Neural cell (in vitro differentiated cells): ENCODE results near the gene ZNF512B. TPM values are rescaled to one million over a fixed set of nuclear protein-coding genes. Genes with fewer than 3 reads are reported as not detected.

Experiments
- H2AFZ ChIP-seq: fragments of 200-600, 300-800 bp; sonication (generic), shearing (Covaris generic); 2 replicates; pipeline ENCODE4 v1.6.0; 2014; ENCODE audit warnings: low read depth, mild to moderate bottlenecking, antibody characterized with exemption, low read length, moderate library complexity
- H3F3A ChIP-seq: fragments of 200-600 bp; shearing (Covaris generic); 2 replicates; pipeline ENCODE4 v1.6.1; 2016; ENCODE audit warnings: mild to moderate bottlenecking, moderate library complexity, mixed read lengths, antibody characterized with exemption, low read length; ENCODE audit not compliant: insufficient read depth, poor library complexity, severe bottlenecking
- H3K27ac ChIP-seq: fragments of 200-600, 300-800 bp; sonication (generic), shearing (Covaris generic); 2 replicates; pipeline ENCODE4 v1.5.1; 2014; ENCODE audit warnings: mild to moderate bottlenecking, low read length, moderate library complexity
- H3K27me3 ChIP-seq: fragments of 300-800, 200-600 bp; sonication (generic), shearing (Covaris generic); 2 replicates; pipeline ENCODE4 v1.6.0; 2014; ENCODE audit warnings: mild to moderate bottlenecking, low read depth, low read length, moderate library complexity; ENCODE audit not compliant: insufficient read depth
- H3K36me3 ChIP-seq: fragments of 300-800, 200-600 bp; sonication (generic), shearing (Covaris generic); 2 replicates; pipeline ENCODE4 v1.5.1; 2014; ENCODE audit warnings: mild to moderate bottlenecking, antibody characterized with exemption, low read length, moderate library complexity; ENCODE audit not compliant: insufficient read depth
- H3K4me2 ChIP-seq: fragments of 300-800, 200-600 bp; sonication (generic), shearing (Covaris generic); 2 replicates; pipeline ENCODE4 v1.6.0; 2014; ENCODE audit warnings: mild to moderate bottlenecking, low read length
- H3K4me3 ChIP-seq: fragments of 300-800, 200-600 bp; sonication (generic), shearing (Covaris generic); 2 replicates; pipeline ENCODE4 v1.5.1; 2014; ENCODE audit warnings: mild to moderate bottlenecking, low read length, moderate library complexity
- H3K79me2 ChIP-seq: fragments of 200-600 bp; shearing (Covaris generic); replicated peaks from 2 replicates; pipeline ENCODE4 v1.6.0; 2014; ENCODE audit warnings: mild to moderate bottlenecking, low read length, moderate library complexity; ENCODE audit not compliant: insufficient read depth
- H3K9ac ChIP-seq: fragments of 300-800, 200-600 bp; sonication (generic), shearing (Covaris generic); 2 replicates; pipeline ENCODE4 v1.6.1; 2016; ENCODE audit warnings: mild to moderate bottlenecking, low read length, mixed read lengths
- H3K9me2 ChIP-seq: fragments of 200-600 bp; shearing (Covaris generic); 2 replicates; pipeline ENCODE4 v1.6.1; 2016; ENCODE audit warnings: mild to moderate bottlenecking, low read length, mixed read lengths; ENCODE audit not compliant: insufficient read depth
- H3K9me3 ChIP-seq: fragments of 200-600, 300-800 bp; sonication (generic), shearing (Covaris generic); 2 replicates; pipeline ENCODE4 v1.6.1; 2016; ENCODE audit warnings: mild to moderate bottlenecking, mixed run types, low read length, moderate library complexity, mixed read lengths
- H4K20me1 ChIP-seq: fragments of 200-600 bp; shearing (Covaris generic); 2 replicates; pipeline ENCODE4 v1.6.1; 2016; ENCODE audit warnings: mild to moderate bottlenecking, mixed run types; ENCODE audit not compliant: insufficient read depth
- CTCF ChIP-seq: fragments of 450-650 bp; IDR thresholded peaks from 2 replicates; pipeline ENCODE4 v1.5.1; 2014; ENCODE audit warnings: antibody characterized with exemption, mild to moderate bottlenecking, moderate library complexity; ENCODE audit not compliant: poor library complexity, severe bottlenecking
- EP300 ChIP-seq: fragments of 450-650 bp; conservative IDR thresholded peaks from 2 replicates; pipeline ENCODE4 v1.6.1; 2014; ENCODE audit warnings: antibody characterized with exemption, mild to moderate bottlenecking, moderate library complexity; ENCODE audit not compliant: poor library complexity, severe bottlenecking
- EZH2 ChIP-seq: fragments of 200-600, 300-800 bp; shearing (Covaris generic), sonication (generic); IDR thresholded peaks from 2 replicates; pipeline ENCODE4 v1.6.1; 2014; ENCODE audit warnings: antibody characterized with exemption, low read length, borderline replicate concordance, mild to moderate bottlenecking; ENCODE audit not compliant: insufficient read depth, poor library complexity, severe bottlenecking
- MXI1 ChIP-seq: fragments of 450-650 bp; conservative IDR thresholded peaks from 2 replicates; pipeline ENCODE4 v1.6.1; 2014; ENCODE audit warnings: antibody characterized with exemption, mild to moderate bottlenecking; ENCODE audit not compliant: poor library complexity, severe bottlenecking
- POLR2AphosphoS5 ChIP-seq: IDR thresholded peaks from 2 replicates; pipeline ENCODE4 v1.6.1; 2012
- RAD21 ChIP-seq: fragments of 450-650 bp; conservative IDR thresholded peaks from 2 replicates; pipeline ENCODE4 v1.6.1; 2014; ENCODE audit warnings: antibody characterized with exemption, mild to moderate bottlenecking, moderate library complexity
- REST ChIP-seq: IDR thresholded peaks from 2 replicates; pipeline ENCODE4 v1.6.1; 2012; ENCODE audit warnings: borderline replicate concordance
- SMC3 ChIP-seq: fragments of 450-650 bp; conservative IDR thresholded peaks from 2 replicates; pipeline ENCODE4 v1.6.1; 2014; ENCODE audit warnings: antibody characterized with exemption, mild to moderate bottlenecking, moderate library complexity; ENCODE audit not compliant: poor library complexity
- TAF1 ChIP-seq: IDR thresholded peaks from 2 replicates; pipeline ENCODE4 v1.6.1; 2012; ENCODE audit warnings: low read depth
- polyA plus RNA-seq: library from polyadenylated mRNA; depleted of rRNA; stranded (reverse); fragments of >200 nt; gene quantifications from 2 replicates; pipeline ENCODE4 v1.2.3, GENCODE V29; 2014

ZNF512B gene
- polyA plus RNA-seq, 1 donor from 2014 or later = 25.7 TPM

GRCh38 chr20:64006490-64006889, 36.8 kb upstream of the ZNF512B start:
- Histone ChIP-seq H4K20me1 (no peaks in the 10 kb centered on the region), H3K4me2 (no peak overlapping the region), H2AFZ (no peak overlapping the region), H3K27me3 (no peaks in the 10 kb centered on the region), H3K27ac (no peak overlapping the region), H3K9me3 (no peaks in the 10 kb centered on the region), H3K4me3 (no peak overlapping the region), H3K9me2 (no peaks in the 10 kb centered on the region), H3K79me2 (no peaks in the 10 kb centered on the region), H3K36me3 (peaks cover 7% of the 10 kb centered on the region), H3F3A (no peaks in the 10 kb centered on the region), H3K9ac (no peak overlapping the region)
- TF ChIP-seq SMC3 = no peak
- no peak for TF ChIP-seq POLR2AphosphoS5
- TF ChIP-seq EP300 = no peak
- no peak for TF ChIP-seq CTCF
- TF ChIP-seq REST = no peak
- no peak for TF ChIP-seq EZH2
- TF ChIP-seq TAF1 = no peak
- TF ChIP-seq RAD21 = no peak
- TF ChIP-seq MXI1 = no peak

GRCh38 chr20:64005394-64005793, 35.7 kb upstream of the ZNF512B start:
- TF ChIP-seq MXI1 = no peak
- no peak for TF ChIP-seq TAF1
- no peak for TF ChIP-seq RAD21
- no peak for TF ChIP-seq POLR2AphosphoS5
- TF ChIP-seq EZH2 = no peak
- no peak for TF ChIP-seq CTCF
- TF ChIP-seq REST = no peak
- no peak for TF ChIP-seq SMC3
- no peak for TF ChIP-seq EP300
- H2AFZ ChIP-seq = no peak overlapping the region
- no peaks in the 10 kb centered on the region for H3K9me3 ChIP-seq
- H3K9ac ChIP-seq = no peak overlapping the region
- H3K4me2 ChIP-seq = no peak overlapping the region
- no peaks in the 10 kb centered on the region for H3K9me2 ChIP-seq
- peaks cover 7% of the 10 kb centered on the region for H3K36me3 ChIP-seq
- H3K4me3 ChIP-seq = no peak overlapping the region
- H3F3A ChIP-seq = no peaks in the 10 kb centered on the region
- H3K27me3 ChIP-seq = no peaks in the 10 kb centered on the region
- no peaks in the 10 kb centered on the region for H3K79me2 ChIP-seq
- no peaks in the 10 kb centered on the region for H4K20me1 ChIP-seq
- H3K27ac ChIP-seq = no peak overlapping the region
